Endothelial cell of umbilical vein (primary cell): ENCODE results near the gene CDC42EP3. TPM values are rescaled to one million over a fixed set of nuclear protein-coding genes. Genes with fewer than 3 reads are reported as not detected.

ENCODE experiments used
- BruUV-seq: library from RNA; stranded (reverse); fragments of 400-500 nt; replicated peaks from 2 replicates; lab custom pipeline; 2021; lab: Mats Ljungman, UMichigan
- CTCF ChIA-PET: fragments of 300-600, 350-600 bp; sonication (Branson Sonifier 250); formaldehyde crosslinking; loops from one replicate; lab custom pipeline; 2021; ENCODE audit warnings: antibody characterized with exemption, inconsistent platforms; lab: Charles Lee
- POLR2A ChIA-PET: fragments of 300-600, 350-600 bp; sonication (Branson Sonifier 250); formaldehyde crosslinking; loops from one replicate; lab custom pipeline; 2021; ENCODE audit warnings: antibody characterized with exemption, inconsistent platforms; lab: Charles Lee
- DNase-seq: peaks from one replicate; pipeline ENCODE4 v3.0.0-alpha.2; 2011; ENCODE audit warnings: low read depth, low spot score
- FAIRE-seq: peaks from 2 replicates; lab custom pipeline; 2011; peaks lifted over from hg19 to GRCh38; lab: Jason Lieb, UNC
- H2AFZ ChIP-seq: 2 replicates; pipeline ENCODE4 v1.6.0; 2012; ENCODE audit warnings: low read depth, low read length, control low read depth, inconsistent platforms
- H3K27ac ChIP-seq: 2 replicates; pipeline ENCODE4 v1.5.1; 2011; ENCODE audit warnings: low read depth, mild to moderate bottlenecking, control low read depth, low read length, moderate library complexity; ENCODE audit not compliant: insufficient read depth
- H3K27me3 ChIP-seq, 2 experiments: 2 replicates each; pipeline versions ENCODE4 v1.6.0 to v1.6.1; 2011; ENCODE audit warnings: low read length in 2 of 2, mixed read lengths in 1 of 2; ENCODE audit not compliant: control insufficient read depth in 2 of 2, insufficient read depth in 2 of 2
- H3K36me3 ChIP-seq, 2 experiments: 2 replicates in 1 of 2; 3 replicates in 1 of 2; pipeline ENCODE4 v1.5.1; 2011; ENCODE audit warnings: low read length in 2 of 2, mild to moderate bottlenecking in 1 of 2, moderate library complexity in 1 of 2; ENCODE audit not compliant: control insufficient read depth in 2 of 2, insufficient read depth in 2 of 2; ENCODE audit errors: extremely low read depth in 1 of 2
- H3K4me1 ChIP-seq: 3 replicates; pipeline ENCODE4 v1.5.1; 2011; ENCODE audit warnings: mild to moderate bottlenecking, low read length; ENCODE audit not compliant: control insufficient read depth, insufficient read depth; ENCODE audit errors: extremely low read depth
- H3K4me2 ChIP-seq: 2 replicates; pipeline ENCODE4 v1.6.1; 2011; ENCODE audit warnings: low read length, control low read depth, mixed read lengths; ENCODE audit not compliant: insufficient read depth
- H3K4me3 ChIP-seq, 3 experiments: fragments of 200-600 bp in 1 of 3; sonication (generic), shearing (Covaris generic) in 1 of 3; replicated peaks in 1 of 3; 2 replicates each; pipeline ENCODE4 v1.5.1; 2011 to 2016; ENCODE audit warnings: control low read depth in 3 of 3, low read length in 3 of 3, mild to moderate bottlenecking in 2 of 3, inconsistent platforms in 1 of 3, low read depth in 1 of 3, moderate library complexity in 1 of 3; ENCODE audit not compliant: insufficient read depth in 1 of 3
- H3K79me2 ChIP-seq: 2 replicates; pipeline ENCODE4 v1.6.0; 2012; ENCODE audit warnings: low read length, inconsistent platforms; ENCODE audit not compliant: control insufficient read depth, insufficient read depth
- H3K9ac ChIP-seq: replicated peaks from 2 replicates; pipeline ENCODE3; 2011; ENCODE audit warnings: low read length, control low read depth; ENCODE audit not compliant: insufficient read depth; ENCODE audit errors: extremely low read depth
- H3K9me1 ChIP-seq: replicated peaks from 3 replicates; pipeline ENCODE4 v1.6.0; 2011; ENCODE audit warnings: mild to moderate bottlenecking, low read length; ENCODE audit not compliant: control insufficient read depth, insufficient read depth; ENCODE audit errors: extremely low read depth
- H3K9me3 ChIP-seq: replicated peaks from 2 replicates; pipeline ENCODE4 v1.5.1; 2012; ENCODE audit warnings: low read length, inconsistent platforms; ENCODE audit not compliant: control insufficient read depth, insufficient read depth
- H4K20me1 ChIP-seq: replicated peaks from 2 replicates; pipeline ENCODE3; 2011; ENCODE audit warnings: mild to moderate bottlenecking, low read length; ENCODE audit not compliant: control insufficient read depth, insufficient read depth; ENCODE audit errors: extremely low read depth
- CTCF ChIP-seq, 2 donors: IDR thresholded peaks; 1 replicate in 1 of 2; 2 replicates in 1 of 2; pipeline ENCODE4 v1.5.1; 2011; ENCODE audit warnings: low read length in 2 of 2, mild to moderate bottlenecking in 2 of 2, moderate library complexity in 2 of 2, control low read depth in 1 of 2, inconsistent platforms in 1 of 2, low read depth in 1 of 2; ENCODE audit not compliant: insufficient read depth in 1 of 2; ENCODE audit errors: extremely low read depth in 1 of 2
- FOS ChIP-seq: IDR thresholded peaks from 2 replicates; pipeline ENCODE4 v1.6.1; 2011; ENCODE audit warnings: mild to moderate bottlenecking, low read length, moderate library complexity, borderline replicate concordance; ENCODE audit not compliant: insufficient read depth
- MAX ChIP-seq: IDR thresholded peaks from 2 replicates; pipeline ENCODE4 v1.6.1; 2011; ENCODE audit not compliant: insufficient read depth, insufficient read length
- POLR2AphosphoS5 ChIP-seq: IDR thresholded peaks from 2 replicates; pipeline ENCODE4 v1.6.1; 2012; ENCODE audit warnings: low read depth, mild to moderate bottlenecking, control low read depth, low read length, moderate library complexity; ENCODE audit not compliant: insufficient read depth
- dilution Hi-C: fragments of 300-500 bp; cut with MboI; formaldehyde crosslinking; loops from one replicate; pipeline ENCODE4 v1.15.0; 2019; ENCODE audit warnings: low sequenced_read_pairs; ENCODE audit not compliant: extremely low pct_ligation_motif_present
- intact Hi-C: fragments of 100-400 bp; cut with micrococcal nuclease; formaldehyde crosslinking; loops from one replicate; pipeline ENCODE4 v1.10.0; 2022
- polyA plus RNA-seq, 4 experiments: library from polyadenylated mRNA; depleted of rRNA in 3 of 4; stranded (reverse) in 3 of 4; unstranded in 1 of 4; fragments of >200 nt; gene quantifications; 2 replicates each; pipeline versions ENCODE4 v1.2.1 to v1.2.3, GENCODE V29; 2011 to 2012; ENCODE audit warnings: missing spikeins in 1 of 4
- total RNA-seq: library from RNA; stranded (reverse); gene quantifications from 2 replicates; pipeline ENCODE4 v1.2.3, GENCODE V29; 2021

Gene CDC42EP3
- total and polyA plus RNA-seq, 2 donors (not counting 3 experiments of a cell fraction or from before 2014, with no cell fraction given): 14.6 to 54.7 TPM

- no peak overlapping the region for H2AFZ ChIP-seq
- dilution Hi-C loops: no loop called here
- no peaks in the 10 kb centered on the region for H3K79me2 ChIP-seq
- H3K27me3 ChIP-seq: no peaks in the 10 kb centered on the region
- POLR2A ChIA-PET: no interaction called here
- H3K4me3 ChIP-seq: no peak overlapping the region
- H3K4me2 ChIP-seq: no peak overlapping the region
- no peaks in the 10 kb centered on the region for H3K9me3 ChIP-seq
- no peak for DNase-seq
- H4K20me1 ChIP-seq: no peaks in the 10 kb centered on the region
- H3K27ac ChIP-seq: no peak overlapping the region
- TF ChIP-seq MAX (no peak), CTCF (IDR thresholded peaks at IDR 0.05; ENCODE audit: extremely low read depth in 1 of 2, insufficient read depth in 1 of 2, low read depth in 1 of 2, low read length in 2 of 2) (no peak), POLR2AphosphoS5 (no peak), FOS (no peak)
- H3K4me1 ChIP-seq: peaks cover 1% of the 10 kb centered on the region
- FAIRE-seq: no peak
- no peaks in the 10 kb centered on the region for H3K36me3 ChIP-seq
- intact Hi-C loops: no loop called here
- no peaks in the 10 kb centered on the region for H3K9me1 ChIP-seq
- CTCF ChIA-PET: interaction anchor here (1.0 kb wide), 1 partner anchor 8 kb away, joined by 3 read pairs; no protein-coding TSS in a partner anchor
- BruUV-seq: no TSS peak
- no peak overlapping the region for H3K9ac ChIP-seq
Observed at GRCh38 chr2:37627710-37628109, 43.7 kb downstream of the CDC42EP3 start.
